Uterus (tissue), 2 donors: ENCODE results near the gene TRIM15.

Source experiments
- POLR2A ChIP-seq, 2 donors: fragments of 450-650 bp; IDR thresholded peaks; one replicate each; pipeline ENCODE4 v1.6.1; 2016; ENCODE audit warnings: antibody characterized with exemption in 2 of 2, mild to moderate bottlenecking in 1 of 2, moderate library complexity in 1 of 2
- TF ChIP-seq, protein P1 (sequence below), 4 experiments: fragments of 200-600 bp in 2 of 4; fragments of 450-650 bp in 2 of 4; sonication (generic) in 2 of 4; IDR thresholded peaks; one replicate each; pipeline ENCODE4 v1.5.1; 2016 to 2019; ENCODE audit warnings: antibody characterized with exemption in 4 of 4, mild to moderate bottlenecking in 2 of 4, moderate library complexity in 1 of 4

DNA sequence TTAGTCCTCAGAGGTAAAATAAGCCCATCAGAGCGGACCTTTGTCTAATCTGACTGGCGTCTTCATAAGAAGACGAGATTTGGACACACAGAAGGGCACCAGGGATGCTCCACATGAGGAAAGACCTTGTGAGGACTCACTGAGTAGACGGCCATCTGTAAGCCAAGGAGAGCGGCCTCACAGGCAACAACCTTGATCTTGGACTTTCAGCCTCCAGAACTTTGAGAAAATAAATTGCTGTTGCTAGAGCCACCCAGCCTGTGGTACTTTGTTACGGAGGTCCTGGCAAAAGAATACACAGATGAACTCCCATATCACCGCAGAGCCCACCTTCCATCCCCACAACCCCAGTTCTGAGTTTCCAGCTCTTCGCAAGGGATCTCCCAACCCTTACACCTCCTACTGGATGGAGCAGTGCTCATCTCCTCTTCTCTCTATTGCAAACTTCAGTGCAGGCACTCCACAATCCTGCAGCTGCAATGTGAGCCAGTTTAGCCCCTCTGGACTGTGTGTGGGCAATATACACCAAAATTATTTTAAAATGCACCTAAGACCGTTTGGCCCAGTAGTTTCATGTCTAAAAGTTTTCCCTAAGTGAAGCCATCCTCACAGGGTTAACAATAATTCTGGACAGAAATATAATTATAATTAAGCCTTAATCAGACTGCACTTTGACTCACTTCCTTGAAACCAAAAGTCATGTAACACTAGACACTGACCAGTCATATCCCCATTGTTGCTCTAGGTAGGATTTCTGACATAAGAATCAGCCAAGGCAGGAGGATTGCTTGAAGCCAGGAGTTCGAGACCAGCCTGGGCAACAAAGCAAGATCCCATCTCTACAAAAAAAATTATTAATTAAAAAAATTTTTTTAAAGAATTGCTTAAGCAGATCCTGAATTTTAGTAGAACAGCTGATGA is 41.6 kb upstream of the TRIM15 start:
- TF ChIP-seq POLR2A (IDR thresholded peaks at IDR 0.05) = no peak
- TF ChIP-seq, protein P1, sequence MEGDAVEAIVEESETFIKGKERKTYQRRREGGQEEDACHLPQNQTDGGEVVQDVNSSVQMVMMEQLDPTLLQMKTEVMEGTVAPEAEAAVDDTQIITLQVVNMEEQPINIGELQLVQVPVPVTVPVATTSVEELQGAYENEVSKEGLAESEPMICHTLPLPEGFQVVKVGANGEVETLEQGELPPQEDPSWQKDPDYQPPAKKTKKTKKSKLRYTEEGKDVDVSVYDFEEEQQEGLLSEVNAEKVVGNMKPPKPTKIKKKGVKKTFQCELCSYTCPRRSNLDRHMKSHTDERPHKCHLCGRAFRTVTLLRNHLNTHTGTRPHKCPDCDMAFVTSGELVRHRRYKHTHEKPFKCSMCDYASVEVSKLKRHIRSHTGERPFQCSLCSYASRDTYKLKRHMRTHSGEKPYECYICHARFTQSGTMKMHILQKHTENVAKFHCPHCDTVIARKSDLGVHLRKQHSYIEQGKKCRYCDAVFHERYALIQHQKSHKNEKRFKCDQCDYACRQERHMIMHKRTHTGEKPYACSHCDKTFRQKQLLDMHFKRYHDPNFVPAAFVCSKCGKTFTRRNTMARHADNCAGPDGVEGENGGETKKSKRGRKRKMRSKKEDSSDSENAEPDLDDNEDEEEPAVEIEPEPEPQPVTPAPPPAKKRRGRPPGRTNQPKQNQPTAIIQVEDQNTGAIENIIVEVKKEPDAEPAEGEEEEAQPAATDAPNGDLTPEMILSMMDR (IDR thresholded peaks at IDR 0.05) = no peak
